ENCODE data around the gene SUSD6. TPM values are rescaled to one million over a fixed set of nuclear protein-coding genes. Genes with fewer than 3 reads are reported as not detected.

The SUSD6 gene
- total and polyA plus RNA-seq, 4 donors: 6.8 to 10.8 (median 7.6) TPM

- Histone ChIP-seq H3K4me1 (ENCODE audit: control insufficient read depth in 4 of 4, insufficient read depth in 4 of 4, low read length in 3 of 4) (peaks cover 16 to 31% (median 29%) of the 10 kb centered on the region in 4 donors), H3K27ac (ENCODE audit: low read depth in 1 of 2, low read length in 2 of 2) (no peak overlapping the region), H3K9ac (ENCODE audit: low read depth in 1 of 2, low read length in 2 of 2) (no peak overlapping the region), H3K9me3 (ENCODE audit: control insufficient read depth in 4 of 4, low read length in 3 of 4) (no peaks in the 10 kb centered on the region), H3K27me3 (ENCODE audit: control insufficient read depth in 4 of 4, insufficient read depth in 4 of 4, low read length in 3 of 4) (no peaks in the 10 kb centered on the region), H3K4me3 (ENCODE audit: low read depth in 1 of 3, low read length in 3 of 3) (no peak overlapping the region), H3K36me3 (ENCODE audit: control insufficient read depth in 4 of 4, insufficient read depth in 3 of 4, low read depth in 1 of 4, low read length in 3 of 4) (no peaks in the 10 kb centered on the region)
- TF ChIP-seq RAD21 (IDR thresholded peaks at IDR 0.05): no peak
- no peak for TF ChIP-seq JUND (IDR thresholded peaks at IDR 0.05)
- no peak for TF ChIP-seq ATF3 (IDR thresholded peaks at IDR 0.05)
- no peak for TF ChIP-seq REST (IDR thresholded peaks at IDR 0.05)
- TF ChIP-seq MAX (IDR thresholded peaks at IDR 0.05): no peak
- no peak for TF ChIP-seq HNF4A (conservative IDR thresholded peaks at IDR 0.05)
- no peak for TF ChIP-seq NR2F2 (IDR thresholded peaks at IDR 0.05)
- TF ChIP-seq TAF1 (conservative IDR thresholded peaks at IDR 0.05): no peak
- TF ChIP-seq EGR1 (IDR thresholded peaks at IDR 0.05; ENCODE audit: low read depth in 2 of 2): no peak
- TF ChIP-seq CTCF (IDR thresholded peaks at IDR 0.05; ENCODE audit: low read depth, low read length, missing input control): no peak
- no peak for TF ChIP-seq HNF4G (IDR thresholded peaks at IDR 0.05)
- TF ChIP-seq RXRA (IDR thresholded peaks at IDR 0.05): no peak
- TF ChIP-seq SP1 (IDR thresholded peaks at IDR 0.05): no peak
- TF ChIP-seq FOXA2 (IDR thresholded peaks at IDR 0.05): no peak
- no peak for DNase-seq (ENCODE audit: low spot score)
- 94% methylated on average over 2 of the region's 2 CpGs for WGBS
Observed at GRCh38 chr14:69676723-69677122, 65.3 kb downstream of the SUSD6 start.

- no peak overlapping the region for H3K9ac ChIP-seq (ENCODE audit: low read depth in 1 of 2, low read length in 2 of 2)
- DNase-seq (ENCODE audit: low spot score): no peak
- H3K36me3 ChIP-seq (ENCODE audit: control insufficient read depth in 4 of 4, insufficient read depth in 3 of 4, low read depth in 1 of 4, low read length in 3 of 4): no peaks in the 10 kb centered on the region
- H3K27ac ChIP-seq (ENCODE audit: low read depth in 1 of 2, low read length in 2 of 2): no peak overlapping the region
- H3K4me1 ChIP-seq (ENCODE audit: control insufficient read depth in 4 of 4, insufficient read depth in 4 of 4, low read length in 3 of 4): peaks cover under 1 to 14% (median 6%) of the 10 kb centered on the region in 4 donors
- no peak overlapping the region for H3K4me3 ChIP-seq (ENCODE audit: low read depth in 1 of 3, low read length in 3 of 3)
- no peaks in the 10 kb centered on the region for H3K9me3 ChIP-seq (ENCODE audit: control insufficient read depth in 4 of 4, low read length in 3 of 4)
- WGBS: 100% methylated on average over 1 of the region's 1 CpG
- no peak for TF ChIP-seq GABPA (IDR thresholded peaks at IDR 0.05 in 1 of 2, conservative IDR thresholded peaks at IDR 0.05 in 1 of 2)
- no peak for TF ChIP-seq YY1 (IDR thresholded peaks at IDR 0.05)
- TF ChIP-seq NR2F2 (IDR thresholded peaks at IDR 0.05): no peak
- no peak for TF ChIP-seq HNF4A (conservative IDR thresholded peaks at IDR 0.05)
- TF ChIP-seq JUND (IDR thresholded peaks at IDR 0.05): no peak
- TF ChIP-seq FOXA1 (IDR thresholded peaks at IDR 0.05): no peak
- TF ChIP-seq REST (IDR thresholded peaks at IDR 0.05): no peak
- no peak for TF ChIP-seq MAX (IDR thresholded peaks at IDR 0.05)
- TF ChIP-seq HNF4G (IDR thresholded peaks at IDR 0.05): no peak
- no peaks in the 10 kb centered on the region for H3K27me3 ChIP-seq (ENCODE audit: control insufficient read depth in 4 of 4, insufficient read depth in 4 of 4, low read length in 3 of 4)
Observed at GRCh38 chr14:69680297-69680696, 68.9 kb downstream of the SUSD6 start.

Data from liver (tissue), 9 donors.